Liver (tissue), 3 donors: Measurements from ENCODE around the gene TFF2.

ENCODE experiments used
- GABPA ChIP-seq, 2 donors: IDR thresholded peaks in 1 of 2; conservative IDR thresholded peaks in 1 of 2; 2 replicates each; pipeline ENCODE4 v1.6.1; 2016; ENCODE audit warnings: antibody characterized with exemption in 2 of 2, mild to moderate bottlenecking in 1 of 2, moderate library complexity in 1 of 2
- RAD21 ChIP-seq, 2 donors: IDR thresholded peaks; 2 replicates each; pipeline ENCODE4 v1.6.1; 2016; ENCODE audit warnings: antibody characterized with exemption in 2 of 2, mild to moderate bottlenecking in 2 of 2
- RXRA ChIP-seq, 2 donors: IDR thresholded peaks; 2 replicates each; pipeline ENCODE4 v1.6.1; 2017 to 2018; ENCODE audit warnings: antibody characterized with exemption in 2 of 2, mild to moderate bottlenecking in 1 of 2
- SP1 ChIP-seq: IDR thresholded peaks from 2 replicates; pipeline ENCODE4 v1.6.1; 2018; ENCODE audit warnings: antibody characterized with exemption, mild to moderate bottlenecking
- TAF1 ChIP-seq: conservative IDR thresholded peaks from 2 replicates; pipeline ENCODE4 v1.6.1; 2016; ENCODE audit warnings: antibody characterized with exemption, mild to moderate bottlenecking
- TF ChIP-seq, protein P1 (sequence below): fragments of 150-350 bp; IDR thresholded peaks from 2 replicates; pipeline ENCODE4 v1.5.1; 2017; ENCODE audit warnings: improper control_type of control experiment, low read depth, low read length; ENCODE audit not compliant: missing input control
- TF ChIP-seq, protein P2 (sequence below): IDR thresholded peaks from 2 replicates; pipeline ENCODE4 v1.6.1; 2016; ENCODE audit warnings: antibody characterized with exemption, mild to moderate bottlenecking
- TF ChIP-seq, protein P3 (sequence below): IDR thresholded peaks from 2 replicates; pipeline ENCODE4 v1.6.1; 2016; ENCODE audit warnings: antibody characterized with exemption
- TF ChIP-seq, protein P4 (sequence below): IDR thresholded peaks from 2 replicates; pipeline ENCODE4 v1.6.1; 2016; ENCODE audit warnings: antibody characterized with exemption
- donor health status: healthy.
- donor health status: healthy.

DNA sequence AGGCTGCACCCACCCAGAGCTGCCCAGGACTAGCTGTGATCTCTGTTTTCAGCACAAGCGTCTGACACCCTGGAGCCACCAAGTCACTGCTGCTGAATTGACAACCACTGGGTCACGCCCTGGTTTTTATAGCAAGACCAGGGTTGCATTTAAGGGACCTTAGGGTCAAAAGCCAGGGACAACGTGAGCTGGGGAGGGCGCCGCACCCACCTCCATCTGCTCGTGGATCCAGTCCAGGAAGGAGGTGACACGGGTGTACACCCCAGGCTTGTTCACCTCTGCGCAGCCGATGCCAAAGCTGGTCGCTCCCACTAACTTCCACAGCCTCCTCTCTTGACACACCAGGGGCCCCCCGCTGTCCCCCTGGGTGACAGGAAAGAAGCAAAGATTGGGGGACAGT is 24.7 kb upstream of the TFF2 start:
- TF ChIP-seq, protein P1, sequence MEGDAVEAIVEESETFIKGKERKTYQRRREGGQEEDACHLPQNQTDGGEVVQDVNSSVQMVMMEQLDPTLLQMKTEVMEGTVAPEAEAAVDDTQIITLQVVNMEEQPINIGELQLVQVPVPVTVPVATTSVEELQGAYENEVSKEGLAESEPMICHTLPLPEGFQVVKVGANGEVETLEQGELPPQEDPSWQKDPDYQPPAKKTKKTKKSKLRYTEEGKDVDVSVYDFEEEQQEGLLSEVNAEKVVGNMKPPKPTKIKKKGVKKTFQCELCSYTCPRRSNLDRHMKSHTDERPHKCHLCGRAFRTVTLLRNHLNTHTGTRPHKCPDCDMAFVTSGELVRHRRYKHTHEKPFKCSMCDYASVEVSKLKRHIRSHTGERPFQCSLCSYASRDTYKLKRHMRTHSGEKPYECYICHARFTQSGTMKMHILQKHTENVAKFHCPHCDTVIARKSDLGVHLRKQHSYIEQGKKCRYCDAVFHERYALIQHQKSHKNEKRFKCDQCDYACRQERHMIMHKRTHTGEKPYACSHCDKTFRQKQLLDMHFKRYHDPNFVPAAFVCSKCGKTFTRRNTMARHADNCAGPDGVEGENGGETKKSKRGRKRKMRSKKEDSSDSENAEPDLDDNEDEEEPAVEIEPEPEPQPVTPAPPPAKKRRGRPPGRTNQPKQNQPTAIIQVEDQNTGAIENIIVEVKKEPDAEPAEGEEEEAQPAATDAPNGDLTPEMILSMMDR, result no peak
- TF ChIP-seq SP1 (no peak), TAF1 (no peak), GABPA (IDR thresholded peaks at IDR 0.05 in 1 of 2, conservative IDR thresholded peaks at IDR 0.05 in 1 of 2) (no peak), RXRA (IDR thresholded peaks at IDR 0.05) (no peak), RAD21 (IDR thresholded peaks at IDR 0.05) (no peak)
- TF ChIP-seq, protein P2, sequence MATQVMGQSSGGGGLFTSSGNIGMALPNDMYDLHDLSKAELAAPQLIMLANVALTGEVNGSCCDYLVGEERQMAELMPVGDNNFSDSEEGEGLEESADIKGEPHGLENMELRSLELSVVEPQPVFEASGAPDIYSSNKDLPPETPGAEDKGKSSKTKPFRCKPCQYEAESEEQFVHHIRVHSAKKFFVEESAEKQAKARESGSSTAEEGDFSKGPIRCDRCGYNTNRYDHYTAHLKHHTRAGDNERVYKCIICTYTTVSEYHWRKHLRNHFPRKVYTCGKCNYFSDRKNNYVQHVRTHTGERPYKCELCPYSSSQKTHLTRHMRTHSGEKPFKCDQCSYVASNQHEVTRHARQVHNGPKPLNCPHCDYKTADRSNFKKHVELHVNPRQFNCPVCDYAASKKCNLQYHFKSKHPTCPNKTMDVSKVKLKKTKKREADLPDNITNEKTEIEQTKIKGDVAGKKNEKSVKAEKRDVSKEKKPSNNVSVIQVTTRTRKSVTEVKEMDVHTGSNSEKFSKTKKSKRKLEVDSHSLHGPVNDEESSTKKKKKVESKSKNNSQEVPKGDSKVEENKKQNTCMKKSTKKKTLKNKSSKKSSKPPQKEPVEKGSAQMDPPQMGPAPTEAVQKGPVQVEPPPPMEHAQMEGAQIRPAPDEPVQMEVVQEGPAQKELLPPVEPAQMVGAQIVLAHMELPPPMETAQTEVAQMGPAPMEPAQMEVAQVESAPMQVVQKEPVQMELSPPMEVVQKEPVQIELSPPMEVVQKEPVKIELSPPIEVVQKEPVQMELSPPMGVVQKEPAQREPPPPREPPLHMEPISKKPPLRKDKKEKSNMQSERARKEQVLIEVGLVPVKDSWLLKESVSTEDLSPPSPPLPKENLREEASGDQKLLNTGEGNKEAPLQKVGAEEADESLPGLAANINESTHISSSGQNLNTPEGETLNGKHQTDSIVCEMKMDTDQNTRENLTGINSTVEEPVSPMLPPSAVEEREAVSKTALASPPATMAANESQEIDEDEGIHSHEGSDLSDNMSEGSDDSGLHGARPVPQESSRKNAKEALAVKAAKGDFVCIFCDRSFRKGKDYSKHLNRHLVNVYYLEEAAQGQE, result no peak
- TF ChIP-seq, protein P3, sequence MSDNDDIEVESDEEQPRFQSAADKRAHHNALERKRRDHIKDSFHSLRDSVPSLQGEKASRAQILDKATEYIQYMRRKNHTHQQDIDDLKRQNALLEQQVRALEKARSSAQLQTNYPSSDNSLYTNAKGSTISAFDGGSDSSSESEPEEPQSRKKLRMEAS, result no peak
- TF ChIP-seq, protein P4, sequence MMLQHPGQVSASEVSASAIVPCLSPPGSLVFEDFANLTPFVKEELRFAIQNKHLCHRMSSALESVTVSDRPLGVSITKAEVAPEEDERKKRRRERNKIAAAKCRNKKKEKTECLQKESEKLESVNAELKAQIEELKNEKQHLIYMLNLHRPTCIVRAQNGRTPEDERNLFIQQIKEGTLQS, result no peak
